ENCODE measurements around the gene PIK3R5. TPM values are rescaled to one million over a fixed set of nuclear protein-coding genes. Genes with fewer than 3 reads are reported as not detected.

Gene PIK3R5
- polyA plus RNA-seq, 1 donor: 2.2 TPM

DNA sequence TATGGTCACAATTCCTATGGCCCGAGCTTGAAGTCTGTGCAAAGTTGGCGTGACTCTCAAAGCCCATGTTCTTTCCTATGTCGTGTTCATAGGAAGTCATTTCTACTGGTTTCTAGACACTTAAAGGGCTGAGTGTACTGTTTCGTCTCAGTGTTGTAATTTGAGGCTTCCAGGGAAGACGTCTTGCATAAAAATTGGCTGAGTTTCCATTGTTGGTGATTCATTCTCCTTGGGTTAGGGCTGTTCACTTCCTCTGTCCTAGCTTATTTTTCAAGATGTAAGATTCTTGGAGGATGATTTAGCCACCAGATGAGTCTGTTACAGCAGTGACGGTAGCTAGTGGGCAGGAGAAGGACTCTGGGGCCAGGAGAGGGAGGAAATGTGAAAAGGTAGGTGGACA, 43.1 kb downstream of the PIK3R5 start:
- peak; percentile 19 for DNase-seq

DNA sequence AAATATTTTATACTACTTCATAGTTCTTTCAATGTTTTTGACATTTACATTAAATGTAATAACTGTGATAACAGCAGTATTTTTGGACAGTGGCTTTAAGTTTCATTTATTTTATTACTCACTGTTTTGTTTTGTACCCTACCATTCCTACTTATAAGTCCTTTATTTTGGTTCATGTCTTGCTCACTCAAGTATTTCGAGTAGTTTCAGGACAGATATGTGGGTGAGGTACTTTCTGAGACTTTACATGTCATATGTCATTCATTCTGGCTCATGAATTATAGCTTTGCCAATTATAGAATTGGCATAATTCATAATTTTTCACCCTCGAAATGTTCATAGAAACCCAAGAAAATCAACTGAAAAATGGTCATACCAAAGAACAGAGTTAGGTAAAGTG, 44.4 kb downstream of the PIK3R5 start:
- no peak for DNase-seq

GRCh38 chr17:8918807-8919465, 46.6 kb downstream of the PIK3R5 start:
- no peak for DNase-seq

DNA sequence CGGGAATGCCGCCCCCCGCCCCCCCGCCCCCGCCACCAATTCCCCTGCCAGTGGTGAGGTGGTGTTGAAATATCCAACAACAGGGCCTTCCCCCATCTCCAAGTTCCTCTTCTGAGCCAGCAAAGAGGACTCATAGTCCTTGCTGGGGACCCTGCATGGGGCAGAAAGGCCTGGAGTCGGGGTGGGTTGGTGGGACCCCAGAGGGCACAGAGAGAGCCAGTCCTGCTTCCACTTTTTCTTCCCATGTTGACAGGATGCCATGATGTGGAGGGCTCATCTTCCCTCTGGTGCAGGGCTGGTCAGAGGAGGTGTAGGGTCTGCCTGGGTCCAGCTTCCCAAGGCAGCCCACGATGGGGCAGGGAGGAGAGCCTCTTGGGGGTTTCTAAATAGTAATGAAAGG, 49.0 kb downstream of the PIK3R5 start:
- no peak for DNase-seq

- no peak for DNase-seq
These were observed 51.0 kb downstream of the PIK3R5 start for GRCh38 chr17:8914554-8914953.

GRCh38 chr17:8913879-8914278, 51.6 kb downstream of the PIK3R5 start:
- DNase-seq: no peak

DNA sequence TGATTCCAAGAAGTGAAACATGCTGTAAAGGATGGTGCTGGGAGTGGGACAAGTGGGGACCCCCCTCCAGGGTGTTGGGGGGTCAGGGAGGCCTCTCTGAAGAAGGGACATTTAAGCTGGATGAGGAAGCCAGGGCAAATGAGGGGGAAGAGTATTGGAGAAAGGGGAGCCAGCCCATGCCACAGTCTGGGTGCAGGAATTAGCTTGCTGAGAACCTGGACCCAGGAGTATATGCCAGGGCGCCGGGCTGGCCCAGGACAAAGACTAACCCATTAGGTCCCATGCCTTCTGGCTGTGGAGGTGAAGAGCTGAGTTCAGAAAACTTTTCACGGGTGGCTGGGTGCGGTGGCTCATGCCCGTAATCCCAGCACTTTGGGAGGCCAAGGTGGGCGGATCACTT, 52.4 kb downstream of the PIK3R5 start:
- DNase-seq: no peak

DNA sequence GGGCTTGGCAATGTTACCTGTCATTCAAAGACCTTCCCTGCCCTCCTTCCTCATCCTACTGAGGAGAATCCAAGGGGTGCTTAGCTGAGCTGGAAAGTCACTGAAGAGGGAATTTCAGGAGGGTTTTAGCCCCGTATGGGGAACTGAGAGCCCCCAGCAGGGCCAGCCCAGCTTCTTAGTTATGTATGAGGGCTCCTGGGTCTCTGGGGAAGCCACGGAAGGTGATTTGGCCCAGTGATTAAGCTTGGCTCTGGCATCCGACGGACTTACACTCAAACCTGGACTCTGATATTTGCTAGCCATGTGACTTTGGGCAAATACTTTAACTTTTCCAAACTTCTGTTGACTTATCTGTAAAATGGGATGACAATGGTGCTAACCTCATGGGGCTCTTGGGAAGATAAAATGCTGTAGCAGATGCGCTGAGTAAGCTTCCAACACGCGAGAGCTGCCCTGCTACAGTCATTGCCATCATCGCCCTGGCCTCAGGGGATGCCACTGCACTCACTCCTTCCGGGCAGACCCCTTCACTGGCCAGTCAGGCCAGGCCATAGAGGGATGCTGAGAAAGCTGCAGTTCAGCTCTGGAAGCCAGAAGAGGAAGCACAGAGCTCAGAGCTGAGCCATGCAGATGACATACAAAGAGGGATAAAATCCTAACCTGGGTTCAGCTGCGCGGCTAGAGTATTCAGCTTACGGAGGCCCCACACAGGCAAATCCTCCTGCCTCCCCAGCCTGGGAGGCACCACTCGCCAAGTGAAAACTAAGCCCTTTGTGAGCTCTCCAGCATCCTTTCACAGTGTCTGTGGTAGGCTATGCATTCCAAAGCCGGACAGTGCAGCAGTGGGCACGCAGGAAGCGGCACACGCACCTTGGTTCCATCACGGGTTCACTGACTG, 53.2 kb downstream of the PIK3R5 start:
- DNase-seq: no peak

- no peak for DNase-seq
These were observed 54.4 kb downstream of the PIK3R5 start for GRCh38 chr17:8910969-8911604.

DNA sequence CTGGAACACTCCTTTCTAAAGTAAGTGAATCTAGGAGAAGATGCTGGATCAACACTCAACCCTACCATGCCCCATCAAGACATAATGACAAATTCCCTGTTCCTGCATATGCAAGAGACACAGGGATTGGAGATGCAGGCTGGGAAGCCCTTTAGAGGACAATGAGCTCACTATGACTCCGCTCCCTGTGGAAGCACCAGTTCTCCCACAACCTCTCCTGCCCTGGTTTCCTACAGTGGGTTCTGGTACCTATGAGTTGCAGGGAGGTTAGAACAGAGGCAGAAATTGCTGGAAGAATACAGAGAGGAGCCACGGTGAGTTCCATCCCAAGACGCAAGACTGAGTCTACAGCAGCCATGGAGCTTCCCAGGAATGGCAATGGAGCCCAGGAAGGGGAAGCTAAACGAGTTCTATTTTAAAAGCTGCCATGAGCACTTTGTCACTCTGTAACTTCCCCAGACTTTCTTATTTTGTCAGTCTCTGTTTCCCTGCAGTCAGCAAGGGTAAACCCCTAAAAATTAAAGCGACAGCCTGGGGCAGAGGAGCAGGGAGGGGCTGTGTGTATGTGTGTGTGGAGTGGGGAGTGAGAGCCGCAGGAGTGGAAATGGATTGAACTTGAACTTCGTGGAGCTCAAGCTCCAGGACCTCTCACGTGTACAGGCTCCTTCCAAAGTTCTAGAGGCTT, 55.8 kb downstream of the PIK3R5 start:
- no peak for DNase-seq

DNA sequence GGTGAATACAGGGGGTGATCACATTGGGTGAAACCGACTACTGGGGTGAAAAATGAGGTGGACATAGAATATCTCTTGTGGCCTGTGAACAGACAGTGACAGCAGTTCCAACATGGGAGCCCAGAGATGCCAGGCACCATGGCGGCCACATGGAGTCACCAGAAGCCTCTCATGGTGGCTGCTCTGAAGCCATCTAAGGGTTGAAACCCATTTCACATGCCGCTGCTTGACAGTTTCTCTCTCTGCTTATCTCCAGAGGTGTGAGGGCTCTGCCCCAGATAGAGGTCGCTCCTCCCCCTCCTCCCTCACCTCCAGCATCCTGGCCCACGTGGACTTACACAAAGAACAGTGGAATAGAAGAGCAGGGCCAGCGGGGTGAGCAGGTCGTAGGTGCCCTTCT, 60.2 kb downstream of the PIK3R5 start:
- DNase-seq: no peak

DNA sequence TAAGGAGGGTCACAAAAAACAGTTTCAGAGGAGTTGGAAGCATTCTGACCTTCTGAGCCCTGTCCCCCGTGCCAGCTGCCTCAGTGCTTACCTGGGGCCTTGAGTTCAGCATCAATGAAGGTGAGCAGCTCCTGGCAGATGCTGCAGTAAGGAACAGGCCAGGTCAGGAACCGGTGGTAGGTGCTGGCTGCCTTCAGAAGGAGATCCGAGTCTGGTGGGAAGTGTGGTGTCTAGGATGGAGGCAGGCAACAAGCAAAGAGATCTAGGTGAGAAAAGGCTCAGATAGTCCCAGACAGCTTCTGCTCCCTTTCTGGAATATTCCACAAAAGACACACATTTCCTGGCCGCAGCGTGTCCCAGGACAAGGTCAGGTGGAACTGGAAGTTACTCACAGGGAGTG, 60.8 kb downstream of the PIK3R5 start:
- no peak for DNase-seq

- DNase-seq: no peak
These were observed 61.3 kb downstream of the PIK3R5 start for GRCh38 chr17:8904201-8904600.

DNA sequence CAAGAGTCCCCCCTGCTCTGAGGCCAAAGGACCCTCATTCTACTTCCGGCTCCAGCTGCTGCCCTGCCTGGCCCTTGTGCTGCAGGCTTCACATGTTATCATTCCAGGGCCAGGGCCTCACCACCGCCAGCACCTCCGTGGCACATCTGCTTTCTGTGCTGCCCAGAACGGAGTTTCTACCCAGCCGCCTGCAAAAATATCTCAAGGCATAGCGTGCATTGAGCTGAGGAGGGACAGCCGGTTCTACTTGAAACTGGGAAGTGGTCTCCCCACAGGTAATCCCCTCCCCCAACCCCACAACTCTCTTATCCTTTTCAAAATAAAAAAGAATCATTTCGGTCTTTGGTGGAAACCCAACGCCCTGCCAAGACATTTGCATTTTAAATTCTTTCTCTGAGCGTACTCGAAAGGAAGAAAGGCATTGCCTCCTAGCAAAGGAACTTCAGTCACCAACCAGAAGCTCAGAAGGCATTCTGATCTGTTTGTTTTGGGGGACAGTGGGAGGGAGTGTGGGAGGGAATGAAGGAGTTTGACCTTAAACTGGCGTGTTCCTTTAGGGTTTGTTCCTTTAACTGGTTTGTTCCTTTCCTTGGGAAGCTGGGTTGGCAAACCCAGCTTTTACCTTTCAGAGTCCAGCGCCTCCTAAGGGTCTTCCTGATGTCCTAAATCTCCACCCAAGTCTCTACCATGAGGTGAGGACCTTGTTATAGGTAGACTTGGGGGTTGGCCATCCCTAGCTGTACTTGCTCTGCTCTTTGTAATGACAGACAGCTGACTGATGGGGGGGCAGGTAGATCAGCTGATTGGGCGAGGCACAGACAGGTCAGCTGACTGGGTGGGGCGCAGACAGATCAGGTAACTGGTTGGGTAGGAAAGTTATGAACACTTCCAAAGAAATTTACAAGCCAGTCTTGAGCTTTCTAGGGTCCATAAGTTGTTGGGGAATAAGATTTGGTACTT, 64.6 kb downstream of the PIK3R5 start:
- DNase-seq: no peak

- DNase-seq: no peak
These were observed 65.3 kb downstream of the PIK3R5 start for GRCh38 chr17:8900207-8900606.

DNA sequence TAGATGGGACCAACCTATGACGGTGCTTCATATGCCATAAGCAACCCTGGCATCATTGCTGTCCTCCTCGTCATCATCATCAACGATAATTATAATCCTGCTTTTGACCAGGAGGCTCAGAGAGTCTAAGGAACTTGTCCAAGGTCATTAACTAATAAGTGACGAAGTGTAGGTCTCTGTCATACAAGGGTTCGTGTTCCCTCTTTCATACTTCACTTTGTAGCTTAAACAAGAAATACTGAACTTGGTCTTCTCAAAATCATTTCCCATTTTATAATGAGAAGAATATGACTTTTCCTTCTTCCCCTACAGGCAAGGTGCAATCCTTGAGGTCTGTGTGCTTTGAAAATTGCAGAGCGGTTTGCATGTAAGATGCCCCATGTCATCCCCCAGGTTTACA, 66.9 kb downstream of the PIK3R5 start:
- no peak for DNase-seq

GRCh38 chr17:8898126-8898525, 67.4 kb downstream of the PIK3R5 start:
- no peak for DNase-seq

DNA sequence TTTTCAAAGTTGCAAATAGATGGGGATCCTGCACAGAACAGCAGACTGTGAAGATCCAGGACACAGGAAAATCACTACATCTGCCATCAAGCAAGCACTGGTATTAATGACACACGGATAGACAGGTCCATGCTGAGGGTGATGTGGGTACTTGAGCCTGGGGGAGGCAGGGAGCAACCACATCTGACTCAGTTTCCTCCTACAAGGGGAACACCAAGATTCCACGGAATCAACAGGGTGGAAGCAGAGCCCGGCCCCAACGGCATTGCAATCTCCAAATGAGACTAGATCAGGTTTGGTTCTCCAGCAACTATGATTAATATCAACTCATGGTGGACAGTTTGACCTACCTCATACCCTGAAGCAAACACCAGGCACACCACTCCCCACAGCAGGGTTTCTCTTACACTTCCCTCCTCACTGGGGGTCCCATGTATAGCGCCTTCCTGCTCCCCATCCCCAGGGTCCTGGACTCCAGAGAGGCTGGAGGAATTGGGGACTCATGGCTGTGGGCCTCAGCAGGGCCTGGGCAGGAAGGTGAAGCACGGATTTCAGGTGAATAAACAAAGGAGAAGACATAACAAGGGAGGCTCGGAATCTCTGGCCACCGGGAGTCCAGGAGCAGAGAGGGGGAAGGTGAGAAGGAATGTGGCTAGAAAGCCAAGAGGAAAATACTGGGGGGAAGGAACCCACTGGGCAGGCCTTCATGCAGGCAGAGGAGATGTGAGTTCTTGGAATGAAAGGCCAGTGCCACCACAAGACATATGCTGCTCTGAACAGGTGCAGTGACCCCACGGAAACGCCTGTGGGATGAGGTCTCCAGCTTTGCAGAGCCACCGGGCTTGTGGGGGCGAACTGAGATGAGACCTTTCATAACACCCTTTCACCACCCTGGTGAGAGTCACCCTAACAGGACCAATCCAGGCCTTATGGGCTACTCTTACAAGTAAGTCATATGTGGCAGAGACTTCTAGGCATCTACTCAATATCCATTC, 68.6 kb downstream of the PIK3R5 start:
- no peak for DNase-seq

DNA sequence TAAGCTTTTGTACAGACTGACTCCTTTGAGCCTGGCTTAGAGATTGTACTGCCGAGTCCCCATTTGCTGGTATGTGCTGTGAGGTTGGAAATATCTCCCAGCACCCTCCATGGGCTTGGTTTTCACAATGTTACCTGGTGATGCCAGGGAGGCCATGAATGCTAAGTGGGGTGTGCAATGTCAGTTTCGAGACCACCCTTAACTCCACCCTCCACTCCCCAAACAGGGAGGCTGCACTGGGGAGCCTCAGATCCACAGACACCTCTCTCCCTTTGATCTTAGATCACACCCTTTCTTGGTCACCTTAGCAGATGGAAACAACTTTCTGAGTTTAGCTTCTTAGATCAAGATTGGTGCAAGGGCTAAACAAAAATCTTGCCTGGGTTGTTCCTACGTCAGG, 69.4 kb downstream of the PIK3R5 start:
- no peak for DNase-seq
